ENCODE data around the gene TMEM236. TPM values are rescaled to one million over a fixed set of nuclear protein-coding genes. Genes with fewer than 3 reads are reported as not detected.

TMEM236 gene
- 0.04 to 0.05 TPM (median 0.05 TPM) in 3 of 5 replicates, not detected in the others for total RNA-seq (2022; extraction: Qiagen RNA extraction)

GRCh38 chr10:17751781-17752445, at the start of gene TMEM236:
TMEM236 (plus strand) TSS chr10:17752201; CDS start chr10:17752296, 95 bp downstream.

GRCh38 chr10:17808971-17809841, 57.2 kb downstream of the TMEM236 start, which contains the start of gene MRC1:
MRC1 (plus strand) TSS chr10:17809348; CDS start chr10:17809466, 118 bp downstream.

Other genes with a start within 250 kb of the TMEM236 start
- 40.2 to 61.8 TPM (median 52.7 TPM) in 5 replicates for gene HACD1, start 134.8 kb upstream of the TMEM236 start, total RNA-seq (2022; extraction: Qiagen RNA extraction)
- 22.8 to 28.1 TPM (median 25.1 TPM) in 5 replicates for gene STAM, start 108.0 kb upstream of the TMEM236 start, total RNA-seq (2022; extraction: Qiagen RNA extraction)
- 0.01 to 0.04 TPM (median 0.02 TPM) in 4 of 5 replicates, not detected in the other for gene MRC1, start 57.1 kb downstream of the TMEM236 start, total RNA-seq (2022; extraction: Qiagen RNA extraction)
- gene SLC39A12, start 199.7 kb downstream of the TMEM236 start, total RNA-seq (2022; extraction: Qiagen RNA extraction): not detected in 5 replicates